ENCODE data around the gene PTPRD. TPM values are rescaled to one million over a fixed set of nuclear protein-coding genes. Genes with fewer than 3 reads are reported as not detected.

The PTPRD gene
- polyA plus RNA-seq (2014; cell fraction: cytosol; rRNA removed): 4.2 and 5.9 TPM in 2 replicates
- 12.4 and 27.3 TPM in 2 replicates for polyA plus RNA-seq (2014; cell fraction: nucleus; rRNA removed)

GRCh38 chr9:10612641-10613398, at the start of gene PTPRD:
Gene PTPRD, minus strand, starts transcription at chr9:10613002.
- DNase-seq (ENCODE audit: low spot score): peak; percentile 65

GRCh38 chr9:10661994-10662393, 49.2 kb upstream of the PTPRD start:
- no peak for DNase-seq (ENCODE audit: low spot score)

GRCh38 chr9:10661376-10661775, 48.6 kb upstream of the PTPRD start:
- DNase-seq (ENCODE audit: low spot score): no peak

GRCh38 chr9:10651012-10651411, 38.2 kb upstream of the PTPRD start:
- DNase-seq (ENCODE audit: low spot score): no peak

GRCh38 chr9:10649076-10649475, 36.3 kb upstream of the PTPRD start:
- DNase-seq (ENCODE audit: low spot score): no peak

GRCh38 chr9:10633785-10634184, 21.0 kb upstream of the PTPRD start:
- DNase-seq (ENCODE audit: low spot score): no peak

GRCh38 chr9:10614196-10614800, 1.5 kb upstream of the PTPRD start:
- no peak for DNase-seq (ENCODE audit: low spot score)

GRCh38 chr9:10613419-10613818, 617 bp upstream of the PTPRD start:
- DNase-seq (ENCODE audit: low spot score): peak; percentile 0

GRCh38 chr9:10605388-10605787, 7.4 kb downstream of the PTPRD start:
- DNase-seq (ENCODE audit: low spot score): no peak

- no peak for DNase-seq (ENCODE audit: low spot score)
Measured at GRCh38 chr9:10604927-10605326, 7.9 kb downstream of the PTPRD start.

GRCh38 chr9:10597801-10598200, 15.0 kb downstream of the PTPRD start:
- no peak for DNase-seq (ENCODE audit: low spot score)

GRCh38 chr9:10594482-10594881, 18.3 kb downstream of the PTPRD start:
- no peak for DNase-seq (ENCODE audit: low spot score)

GRCh38 chr9:10586407-10586806, 26.4 kb downstream of the PTPRD start:
- no peak for DNase-seq (ENCODE audit: low spot score)

- no peak for DNase-seq (ENCODE audit: low spot score)
Measured at GRCh38 chr9:10571699-10572098, 41.1 kb downstream of the PTPRD start.

GRCh38 chr9:10566848-10567247, 46.0 kb downstream of the PTPRD start:
- no peak for DNase-seq (ENCODE audit: low spot score)

GRCh38 chr9:10562581-10563343, 50.0 kb downstream of the PTPRD start:
- no peak for DNase-seq (ENCODE audit: low spot score)

- DNase-seq (ENCODE audit: low spot score): no peak
Measured at GRCh38 chr9:10548348-10548747, 64.5 kb downstream of the PTPRD start.

GRCh38 chr9:10538073-10538472, 74.7 kb downstream of the PTPRD start:
- no peak for DNase-seq (ENCODE audit: low spot score)

- DNase-seq (ENCODE audit: low spot score): no peak
Measured at GRCh38 chr9:10534850-10535249, 78.0 kb downstream of the PTPRD start.

GRCh38 chr9:10525972-10526371, 86.8 kb downstream of the PTPRD start:
- no peak for DNase-seq (ENCODE audit: low spot score)

GRCh38 chr9:10523164-10523563, 89.6 kb downstream of the PTPRD start:
- no peak for DNase-seq (ENCODE audit: low spot score)

- DNase-seq (ENCODE audit: low spot score): no peak
Measured at GRCh38 chr9:10512144-10512543, 100.7 kb downstream of the PTPRD start.
